GM19372 (cell line): ENCODE data around the gene DGKD.
A peak's percentile ranks its signal among the peaks of the same experiment; 100 is the strongest.

Source experiments
- ATAC-seq: cut with Tn5 transposase; IDR thresholded peaks from one replicate; pipeline ENCODE4 v1.9.1; 2021; ENCODE audit warnings: mild to moderate bottlenecking, low read depth, moderate library complexity; ENCODE audit not compliant: unreplicated experiment

DGKD gene

DNA sequence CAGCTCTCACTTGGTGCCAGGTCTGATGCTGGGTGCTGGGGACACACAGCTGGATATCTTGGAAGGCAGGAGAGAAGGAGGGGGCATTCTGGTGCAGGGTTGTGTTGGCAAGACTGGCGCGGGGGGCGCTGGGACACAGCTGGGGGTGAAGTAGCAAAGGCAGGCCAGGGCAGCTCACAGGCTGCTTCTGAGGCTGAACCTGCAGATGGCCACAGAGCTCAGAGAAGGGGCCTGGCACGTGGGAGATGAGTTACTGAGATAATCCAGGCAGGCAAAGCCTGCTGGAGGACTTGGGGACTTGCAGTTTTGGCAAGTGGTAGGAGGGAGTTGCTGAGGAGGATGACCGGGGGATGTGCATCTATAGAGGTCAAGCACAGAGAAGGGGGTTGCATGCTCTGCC lies 16.2 kb upstream of the DGKD start:
- no peak for ATAC-seq

DNA sequence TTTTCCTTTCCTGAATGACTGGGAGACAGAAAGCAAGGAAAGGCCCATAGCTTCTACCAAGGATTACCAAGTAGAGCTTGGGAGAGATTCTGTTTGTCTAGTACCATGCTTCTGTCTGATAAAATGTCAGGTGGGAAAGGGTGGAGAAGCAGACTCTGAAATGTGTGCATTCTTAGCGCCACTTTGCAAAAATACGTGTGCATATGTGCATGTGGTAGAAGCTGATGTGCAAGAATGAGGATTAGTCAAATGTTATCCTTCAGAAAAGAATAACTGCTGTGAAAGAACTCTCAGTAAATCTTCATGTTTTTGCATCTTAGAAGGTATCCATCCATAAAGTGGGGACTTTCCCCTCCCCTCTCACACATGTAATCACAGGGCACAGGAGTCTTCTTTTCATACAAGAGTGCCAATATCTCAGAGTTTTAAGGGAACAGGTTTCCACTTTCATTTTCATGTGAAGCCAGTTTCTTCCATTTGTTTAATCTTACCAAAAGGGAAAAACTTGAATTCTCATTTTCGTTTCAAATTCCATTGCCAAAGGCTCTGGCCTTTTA lies 15.4 kb upstream of the DGKD start:
- ATAC-seq = no peak

DNA sequence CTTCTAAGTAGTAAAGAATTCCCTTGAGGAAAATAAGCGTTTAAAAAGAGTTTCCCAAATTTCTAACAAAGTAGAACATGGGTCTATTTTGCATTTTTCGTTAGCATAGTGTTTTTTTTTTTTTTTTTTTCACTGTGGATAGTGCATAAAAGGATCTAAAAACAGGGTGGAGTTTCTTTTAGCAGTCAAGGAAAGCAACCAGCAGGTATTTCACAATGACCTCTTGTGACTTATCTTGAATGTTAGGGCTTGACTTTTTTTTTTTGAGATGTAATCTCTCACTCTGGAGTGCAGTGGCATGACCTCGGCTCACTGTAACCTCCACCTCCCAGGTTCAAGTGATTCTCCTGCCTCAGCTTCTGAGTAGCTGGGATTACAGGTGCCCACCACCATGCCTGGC lies 14.9 kb upstream of the DGKD start:
- ATAC-seq = no peak

DNA sequence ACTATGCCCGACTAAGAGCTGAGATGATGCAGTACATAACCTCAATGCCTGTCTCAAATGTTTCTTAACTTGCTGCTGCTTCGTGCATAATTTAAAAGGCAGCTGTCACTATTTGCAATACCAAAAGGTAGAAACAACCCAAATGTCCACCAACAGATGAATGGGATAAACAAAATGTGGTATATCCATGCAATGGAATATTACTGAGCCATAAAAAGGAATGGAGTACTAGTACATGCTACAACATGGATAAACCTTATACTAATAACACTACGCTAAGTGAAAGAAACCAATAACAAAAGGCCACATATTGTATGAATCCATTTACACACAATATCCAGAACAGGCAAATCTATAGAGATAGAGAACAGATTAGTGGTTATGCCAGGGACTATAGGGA lies 13.0 kb upstream of the DGKD start:
- no peak for ATAC-seq

DNA sequence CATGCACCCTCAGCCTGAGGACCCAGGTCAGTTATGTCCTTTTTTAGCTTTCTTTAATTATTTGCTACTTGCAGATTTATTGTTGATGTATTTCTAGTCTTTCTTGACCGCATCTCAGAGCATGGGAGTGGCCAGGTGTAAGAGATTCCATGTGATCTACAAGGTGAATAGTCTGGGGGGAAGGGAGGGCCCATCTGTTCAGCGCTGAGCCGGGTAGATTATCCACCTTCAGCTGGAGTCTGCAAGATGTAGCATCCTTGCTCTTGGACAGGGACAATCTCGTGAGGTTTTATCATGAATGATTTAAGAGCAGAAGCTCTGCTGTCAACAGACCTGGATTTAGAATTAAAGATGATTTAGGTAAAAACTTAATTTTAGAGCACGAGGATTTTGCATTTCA lies 12.0 kb upstream of the DGKD start:
- no peak for ATAC-seq

DNA sequence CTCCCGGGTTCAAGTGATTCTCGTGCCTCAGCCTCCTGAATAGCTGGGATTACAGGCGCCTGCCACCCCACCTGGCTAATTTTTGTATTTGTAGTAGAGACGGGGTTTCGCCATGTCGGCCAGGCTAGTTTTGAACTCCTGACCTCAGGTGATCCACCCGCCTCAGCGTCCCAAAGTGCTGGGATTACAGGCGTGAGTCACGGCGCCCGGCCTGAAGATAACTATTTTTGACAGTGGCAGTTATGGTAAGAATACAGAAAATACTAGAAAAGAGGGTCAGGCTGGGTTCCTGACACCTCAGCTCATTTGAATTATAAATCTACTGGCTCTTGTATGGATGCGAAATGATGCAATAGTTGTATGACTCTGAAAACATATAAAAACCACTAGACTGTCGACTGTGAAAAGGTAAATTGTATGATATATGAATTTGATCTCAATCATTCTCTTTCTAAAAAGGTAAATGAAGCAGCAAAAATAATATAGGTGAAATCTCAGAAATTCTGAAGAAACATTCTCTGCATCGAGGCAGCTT lies 11.1 kb upstream of the DGKD start:
- no peak for ATAC-seq

DNA sequence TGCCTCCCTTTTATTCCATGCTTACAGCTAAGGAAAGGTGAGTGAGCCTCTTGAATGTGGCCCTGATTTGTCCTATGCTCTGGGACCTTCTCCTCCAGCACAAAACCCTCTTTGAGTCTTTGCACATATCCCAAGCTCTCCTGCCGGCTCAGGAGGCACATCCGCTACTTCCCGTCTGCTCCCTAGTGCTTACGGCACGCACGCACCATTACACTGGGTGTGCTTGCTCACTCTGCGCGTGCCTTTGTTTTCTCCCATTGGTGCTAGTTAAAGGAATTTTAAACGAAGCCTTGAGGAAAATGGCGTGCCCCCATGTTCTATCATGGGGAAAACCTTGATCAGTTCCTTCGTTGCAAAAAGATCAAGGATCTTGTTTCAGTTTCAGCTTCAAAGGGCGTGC lies 7.9 kb upstream of the DGKD start:
- ATAC-seq = no peak

DNA sequence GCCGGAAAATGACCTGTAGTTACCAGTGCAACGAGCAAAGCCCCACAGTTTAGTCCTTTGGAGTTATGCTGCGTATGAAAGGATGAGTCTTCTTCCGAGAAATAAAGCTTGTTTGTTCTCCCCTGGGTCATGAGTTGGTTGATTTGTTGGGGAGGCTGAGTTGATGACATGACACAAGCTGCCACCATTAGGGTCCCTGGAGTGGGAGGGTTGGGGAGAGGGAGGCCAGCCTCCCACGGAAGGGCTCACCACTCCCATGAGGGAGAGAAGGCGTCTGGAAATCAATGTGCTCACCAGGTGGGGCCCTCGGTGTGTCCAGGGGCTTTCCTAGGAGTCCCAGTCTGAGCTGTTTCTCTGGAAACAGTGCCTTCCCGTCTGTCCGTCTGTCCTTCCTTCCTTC lies 7.4 kb upstream of the DGKD start:
- ATAC-seq = no peak

DNA sequence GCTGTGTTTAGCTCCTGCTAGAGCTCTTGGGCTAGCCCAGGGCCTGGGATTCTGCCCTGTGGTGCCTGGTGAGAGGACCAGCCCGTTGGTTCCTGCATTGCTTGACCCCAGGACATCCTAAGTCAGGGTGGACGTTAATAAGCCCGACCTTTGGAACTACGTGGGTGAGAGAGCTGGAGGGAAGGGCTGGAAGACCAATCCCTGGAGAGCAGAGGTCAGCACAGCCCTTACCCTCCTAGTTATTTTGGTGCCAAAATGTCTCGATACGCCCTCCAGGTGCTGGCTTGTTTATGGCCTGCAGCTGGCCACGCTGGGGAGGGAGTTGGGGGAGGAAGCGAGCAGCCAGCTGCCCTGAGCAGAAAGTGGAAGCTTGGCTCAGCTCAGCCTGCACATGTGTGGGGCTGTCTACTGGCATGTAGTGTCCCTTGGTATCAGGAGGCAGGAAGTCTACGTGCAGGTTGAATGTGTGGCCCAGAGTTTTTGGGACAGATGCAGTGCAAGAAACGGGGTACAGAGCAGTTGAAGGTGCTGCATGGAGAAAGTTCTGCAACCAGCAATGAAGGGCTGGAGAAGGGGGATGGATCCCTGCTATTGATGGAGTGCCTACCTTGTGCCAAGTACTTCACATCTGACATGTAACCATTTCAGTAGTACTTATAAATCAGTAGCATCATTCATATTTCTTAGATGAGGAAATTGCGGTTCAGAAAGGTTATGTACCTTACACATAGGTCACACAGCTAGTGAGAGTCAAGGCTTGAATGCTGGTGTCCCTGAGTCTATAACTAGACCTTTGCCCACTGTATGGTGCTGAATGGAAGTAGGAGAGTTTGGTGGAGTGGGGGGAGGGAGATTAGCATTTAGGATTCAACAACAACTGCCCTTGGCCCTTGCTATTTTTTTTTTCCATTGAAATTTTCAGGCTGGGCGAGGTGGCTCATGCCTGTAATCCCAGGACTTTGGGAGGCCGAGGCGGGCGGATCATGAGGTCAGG lies 5.0 kb upstream of the DGKD start:
- ATAC-seq = peak; percentile 64

DNA sequence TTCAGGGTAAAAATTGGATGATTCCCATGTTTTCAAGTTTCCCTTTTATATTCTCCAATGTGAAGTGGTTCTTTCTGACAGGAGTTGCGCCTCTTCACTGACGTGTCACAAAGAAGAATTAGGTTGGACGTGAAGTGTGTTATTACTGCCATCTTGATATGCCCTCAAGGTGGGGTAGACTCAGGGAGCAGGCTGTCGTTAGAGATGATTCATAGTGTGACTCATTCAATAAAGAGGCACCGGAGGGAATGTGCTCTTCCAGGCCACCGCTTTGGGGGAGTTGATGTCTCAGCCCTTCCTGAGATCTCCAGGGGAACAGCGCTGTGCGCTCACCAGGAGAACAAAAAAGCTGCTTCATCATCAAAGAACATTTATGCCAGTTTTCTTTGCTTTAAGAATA lies 3.6 kb upstream of the DGKD start:
- ATAC-seq = no peak

DNA sequence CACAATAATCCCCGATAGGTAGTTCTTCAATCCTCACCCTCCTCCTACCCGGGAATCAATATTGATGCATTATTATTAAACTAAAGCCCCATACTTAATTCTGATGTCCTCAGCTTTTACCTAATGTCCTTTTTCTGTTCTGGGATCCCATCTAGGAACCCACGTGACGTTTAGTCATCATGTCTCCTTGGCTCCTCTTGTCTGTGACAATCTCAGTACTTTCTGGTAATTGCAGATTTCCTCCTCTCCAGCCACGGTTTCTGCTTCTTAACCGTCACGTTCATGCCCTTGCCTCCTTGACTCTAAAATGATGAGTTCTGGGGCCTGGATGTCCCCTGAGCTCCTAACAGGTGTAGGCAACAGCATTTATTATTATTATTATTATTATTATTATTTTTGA lies 2.9 kb upstream of the DGKD start:
- ATAC-seq = no peak

DNA sequence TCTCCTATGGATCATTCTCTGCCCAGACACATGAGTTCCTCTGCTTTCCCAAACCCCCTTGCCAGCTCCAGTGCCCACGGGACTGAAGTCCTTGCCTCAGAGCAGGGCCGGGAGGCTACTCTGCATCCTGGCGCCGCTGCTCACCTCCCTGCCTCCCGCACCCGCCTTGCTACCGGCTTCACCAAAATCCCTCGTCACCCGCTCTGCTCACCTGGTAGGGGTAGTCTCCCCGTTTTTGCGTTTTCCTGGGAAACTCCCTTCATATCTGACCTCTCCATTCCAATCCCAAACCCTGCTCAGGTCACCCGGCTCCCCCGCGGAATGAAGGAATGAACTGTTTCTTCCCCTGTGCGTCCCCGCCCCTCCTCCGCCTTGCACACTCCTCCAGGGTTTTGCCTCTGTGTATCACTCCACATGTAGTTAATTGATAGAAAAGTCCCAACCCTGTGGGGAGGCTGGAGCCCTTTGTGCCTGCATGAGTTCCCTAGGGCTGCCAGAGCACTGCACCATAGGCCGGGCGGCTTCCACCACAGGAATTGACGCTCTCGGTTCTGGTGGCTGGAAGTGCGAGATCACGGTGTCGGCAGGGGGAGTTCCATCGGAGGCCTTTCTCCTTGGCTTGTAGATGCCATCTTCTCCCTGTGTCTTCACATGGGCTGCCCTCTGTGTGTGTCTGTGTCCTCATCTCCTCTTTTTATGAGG lies 2.0 kb upstream of the DGKD start:
- ATAC-seq = no peak

DNA sequence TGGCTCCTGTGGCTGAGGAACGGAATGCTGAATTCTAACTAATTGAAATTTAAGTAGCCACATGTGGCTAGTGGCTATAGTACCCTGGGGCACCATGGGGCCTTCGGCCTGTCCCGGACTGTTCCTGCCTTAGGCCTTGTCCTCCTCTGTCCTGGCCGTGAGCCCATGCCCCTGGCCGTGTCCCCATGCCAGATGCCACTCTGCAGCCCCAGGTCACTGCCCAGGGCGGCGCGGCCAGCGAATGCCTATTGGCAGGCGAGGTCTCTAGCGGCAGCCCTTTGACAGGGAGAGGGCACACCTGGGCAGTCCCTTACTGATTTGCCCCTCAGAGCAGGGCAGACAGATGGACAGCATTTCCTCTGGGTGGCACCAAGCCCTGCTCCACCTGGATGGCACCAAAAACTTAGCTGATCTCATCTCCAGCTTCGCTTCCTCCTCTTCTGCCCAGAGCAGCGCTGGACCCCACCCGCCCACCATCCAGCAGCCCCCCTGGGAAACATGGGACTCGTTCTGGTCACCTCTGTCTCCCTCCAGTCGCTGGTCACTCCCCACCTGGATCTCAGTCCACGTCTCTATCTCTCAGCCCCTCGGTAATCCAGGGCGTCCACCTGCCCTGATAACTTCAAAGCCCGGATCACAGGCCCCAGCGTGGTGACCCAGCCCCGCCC lies 1.1 kb upstream of the DGKD start:
- peak; percentile 4 for ATAC-seq

DNA sequence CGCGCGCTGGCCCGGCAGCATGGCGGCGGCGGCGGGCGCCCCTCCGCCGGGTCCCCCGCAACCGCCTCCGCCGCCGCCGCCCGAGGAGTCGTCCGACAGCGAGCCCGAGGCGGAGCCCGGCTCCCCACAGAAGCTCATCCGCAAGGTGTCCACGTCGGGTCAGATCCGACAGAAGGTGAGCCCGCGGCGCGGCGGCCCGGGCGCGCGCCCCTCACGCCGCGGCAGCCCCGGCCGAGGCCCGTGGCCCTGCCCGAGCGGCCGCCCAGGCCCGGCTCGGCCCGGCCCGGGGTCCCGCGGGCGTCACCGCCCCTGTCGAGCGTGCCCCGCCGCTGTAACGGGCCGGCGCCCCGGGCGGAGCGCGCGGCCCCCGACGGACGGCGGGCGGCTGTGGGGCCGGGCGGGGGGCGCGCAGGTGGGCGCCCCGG lies 218 bp downstream of the DGKD start:
- peak; percentile 53 for ATAC-seq

DNA sequence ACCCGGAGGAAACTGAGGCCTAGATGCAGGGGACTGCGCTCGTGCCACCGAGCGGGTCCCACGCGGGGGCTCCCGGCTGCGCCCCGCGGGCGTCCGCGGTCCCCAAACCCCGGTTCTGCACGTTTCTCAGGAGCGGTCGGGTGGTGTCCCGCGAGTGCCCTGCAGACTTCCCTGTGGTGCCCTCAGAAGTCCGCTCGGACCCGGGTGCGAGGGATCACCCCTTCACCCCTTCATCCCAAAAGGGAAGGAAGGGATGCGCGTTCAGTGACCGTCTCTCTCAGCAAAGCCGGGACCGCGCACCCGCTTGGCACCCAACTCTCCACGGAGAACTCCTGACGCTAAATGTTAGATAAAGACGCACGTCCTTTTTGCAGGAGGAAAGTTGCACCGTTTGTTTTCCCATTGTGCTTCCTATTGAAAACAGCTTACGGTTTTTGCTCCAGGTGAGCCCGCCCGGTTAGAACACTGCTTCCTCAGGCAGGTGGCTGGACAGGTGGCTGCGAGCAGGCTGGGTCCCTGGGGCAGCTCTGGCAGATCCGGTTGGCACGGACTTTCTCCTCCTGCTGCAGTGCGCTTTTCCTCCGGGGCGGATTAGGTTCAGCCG lies 779 bp downstream of the DGKD start:
- ATAC-seq = no peak

DNA sequence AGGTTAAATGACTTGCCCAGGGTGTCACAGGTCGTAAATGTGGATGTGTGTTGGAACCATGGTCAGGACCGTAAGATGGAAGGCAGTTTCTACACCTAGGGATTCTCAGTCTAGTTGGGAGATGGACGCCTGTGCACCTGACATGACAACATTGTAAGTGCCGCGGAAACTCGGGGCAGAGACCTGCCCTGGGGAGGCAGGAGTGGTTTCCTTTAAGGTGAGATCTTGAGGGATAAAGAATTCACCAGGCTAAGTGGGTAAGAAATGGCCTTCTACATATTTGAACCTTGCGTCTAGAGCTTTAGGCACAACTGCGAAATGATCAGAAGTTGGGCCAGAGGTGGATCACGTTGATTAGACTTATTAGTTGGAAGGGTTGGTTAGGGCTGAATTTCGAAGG lies 1.6 kb downstream of the DGKD start:
- ATAC-seq = no peak

DNA sequence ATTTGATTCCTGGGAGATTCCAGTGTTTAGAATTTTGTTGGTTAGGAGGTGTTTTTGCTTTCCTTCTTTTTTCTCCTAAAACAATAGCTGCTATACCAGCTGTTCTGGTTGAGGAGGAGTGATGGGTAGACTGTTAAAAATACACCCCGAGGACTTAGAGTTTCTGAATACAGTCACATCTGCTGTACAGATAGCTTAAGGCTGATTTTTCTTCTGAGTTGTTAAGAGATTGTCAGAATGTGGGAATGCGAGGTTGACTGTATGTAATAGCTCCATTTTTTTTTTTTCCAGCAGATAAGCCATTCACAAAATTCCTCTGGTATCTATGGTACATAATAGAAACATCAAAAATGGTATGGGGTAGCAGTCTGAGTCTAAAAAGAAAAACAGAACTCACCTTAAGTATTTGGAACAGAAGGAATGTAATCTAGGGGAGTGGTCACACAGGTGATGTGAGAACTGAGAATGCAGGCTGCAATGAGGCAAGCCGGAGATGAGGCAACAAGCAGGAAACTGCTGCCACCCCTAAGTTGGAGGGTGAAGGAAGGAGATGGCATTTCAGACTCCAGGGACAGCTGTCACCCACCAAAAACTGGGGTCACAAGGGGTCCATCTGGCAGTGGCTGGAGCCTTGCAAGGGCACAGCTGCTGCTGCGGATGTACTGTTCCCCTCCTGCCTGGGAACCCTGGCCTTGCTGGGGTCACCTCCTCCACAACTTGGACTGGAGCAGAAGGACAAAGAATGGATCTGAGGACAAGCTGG lies 2.4 kb downstream of the DGKD start:
- ATAC-seq = no peak

DNA sequence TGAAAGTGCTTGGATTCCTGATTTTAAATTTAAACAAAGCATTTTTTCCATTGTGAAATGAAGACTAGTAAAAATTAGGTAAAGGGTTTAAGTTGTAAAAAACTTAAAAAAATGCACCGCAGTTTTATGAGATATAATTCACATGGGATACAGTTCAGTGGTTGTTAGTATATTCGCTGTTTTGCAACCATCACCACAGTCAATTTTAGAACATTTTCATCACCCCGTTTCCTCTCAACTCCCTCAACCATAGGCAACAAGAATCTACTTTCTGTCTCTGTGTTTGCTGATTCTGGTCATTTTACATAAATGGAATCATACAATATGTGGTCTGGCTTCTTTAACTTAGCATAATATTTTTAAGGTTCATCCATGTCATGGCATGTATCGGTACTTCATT lies 4.0 kb downstream of the DGKD start:
- no peak for ATAC-seq

DNA sequence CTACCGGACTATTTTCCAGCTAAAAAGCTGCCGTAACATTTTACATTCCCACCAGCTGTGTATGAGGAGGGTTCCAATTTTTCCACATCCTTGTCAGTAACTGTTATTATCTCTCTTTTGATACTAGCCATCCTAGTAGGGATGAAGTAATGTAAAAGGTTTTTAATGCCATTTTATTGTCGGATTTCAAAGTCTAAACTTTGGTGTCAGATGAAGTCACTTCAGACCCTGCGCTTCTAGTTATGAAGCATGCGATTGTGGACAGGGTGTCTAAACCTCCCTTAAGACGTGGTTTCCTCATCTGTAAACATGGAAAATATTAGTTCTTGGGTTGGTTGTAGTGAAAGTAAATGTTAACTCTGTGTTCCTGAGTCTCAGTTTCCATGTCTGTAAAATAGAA lies 4.7 kb downstream of the DGKD start:
- no peak for ATAC-seq

DNA sequence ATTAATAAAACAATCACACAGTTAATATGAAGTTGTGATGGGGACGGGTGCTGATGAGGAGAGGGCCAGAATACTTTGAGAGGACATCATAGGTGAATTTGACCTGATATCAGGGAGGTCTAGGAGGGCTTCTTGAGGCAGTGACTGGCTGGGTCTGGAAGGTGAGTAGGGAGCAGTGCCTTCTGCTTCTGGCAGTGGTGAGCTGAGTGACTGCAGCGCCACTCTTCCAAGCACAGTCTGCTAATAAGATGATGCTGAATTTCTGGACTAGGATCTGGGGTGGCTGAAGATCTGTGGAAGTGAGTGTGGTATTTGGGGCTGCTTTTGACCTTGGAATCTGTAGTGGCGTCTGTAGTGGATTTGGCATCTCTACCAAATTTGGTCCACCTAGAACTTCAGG lies 5.5 kb downstream of the DGKD start:
- no peak for ATAC-seq
